HepG2 (cell line): Measurements from ENCODE around the gene SLC7A8. TPM values are rescaled to one million over a fixed set of nuclear protein-coding genes. Genes with fewer than 3 reads are reported as not detected.

Source experiments
- ATF7 ChIP-seq, 2 experiments: fragments of 450-650 bp in 1 of 2; sonication (generic) in 1 of 2; formaldehyde crosslinking in 1 of 2; IDR thresholded peaks; 2 replicates each; pipeline versions ENCODE4 v1.4.0 to v1.6.1; 2016 to 2020; ENCODE audit warnings: antibody characterized with exemption in 1 of 2, mild to moderate bottlenecking in 1 of 2, missing genetic modification reagents in 1 of 2
- ETS1 ChIP-seq: sonication (generic); formaldehyde crosslinking; IDR thresholded peaks from 2 replicates; pipeline ENCODE4 v1.4.0; 2020; ENCODE audit warnings: missing genetic modification reagents
- JUN ChIP-seq: sonication (generic); formaldehyde crosslinking; IDR thresholded peaks from 2 replicates; pipeline ENCODE4 v1.4.0; 2020; ENCODE audit warnings: mild to moderate bottlenecking, missing genetic modification reagents
- KDM4B ChIP-seq: sonication (generic); formaldehyde crosslinking; IDR thresholded peaks from 2 replicates; pipeline ENCODE4 v1.4.0; 2020; ENCODE audit warnings: missing genetic modification reagents
- MAX ChIP-seq: IDR thresholded peaks from 2 replicates; pipeline ENCODE4 v1.6.1; 2012; ENCODE audit warnings: inconsistent platforms
- NFE2L2 ChIP-seq: fragments of 150-350 bp; IDR thresholded peaks from 2 replicates; pipeline ENCODE4 v1.6.1; 2014; ENCODE audit warnings: low read length
- NRL ChIP-seq: sonication (generic); formaldehyde crosslinking; IDR thresholded peaks from 2 replicates; pipeline ENCODE4 v1.5.0; 2020; ENCODE audit warnings: missing genetic modification reagents, mild to moderate bottlenecking, moderate library complexity, borderline replicate concordance
- SSRP1 ChIP-seq: IDR thresholded peaks from 2 replicates; pipeline ENCODE4 v1.6.1; 2016; ENCODE audit warnings: control low read depth
- THRA ChIP-seq: sonication (generic); formaldehyde crosslinking; IDR thresholded peaks from 2 replicates; pipeline ENCODE4 v1.4.0; 2020; ENCODE audit warnings: missing genetic modification reagents, borderline replicate concordance
- ZKSCAN8 ChIP-seq: IDR thresholded peaks from 2 replicates; pipeline ENCODE4 v1.6.1; 2016; ENCODE audit warnings: borderline replicate concordance, missing genetic modification reagents, missing compliant biosample characterization
- ZMYM3 ChIP-seq: sonication (generic); formaldehyde crosslinking; IDR thresholded peaks from 2 replicates; pipeline ENCODE4 v1.5.1; 2020; ENCODE audit warnings: mild to moderate bottlenecking, missing genetic modification reagents
- ZNF138 ChIP-seq: sonication (generic); formaldehyde crosslinking; IDR thresholded peaks from 2 replicates; pipeline ENCODE4 v1.5.0; 2020; ENCODE audit warnings: mild to moderate bottlenecking, low read depth, missing genetic modification reagents
- ZNF160 ChIP-seq: sonication (generic); formaldehyde crosslinking; IDR thresholded peaks from 2 replicates; pipeline ENCODE4 v1.8.0; 2022; ENCODE audit warnings: mild to moderate bottlenecking, inconsistent platforms, missing genetic modification reagents
- ZNF280B ChIP-seq: sonication (generic); formaldehyde crosslinking; IDR thresholded peaks from 2 replicates; pipeline ENCODE4 v1.5.0; 2020; ENCODE audit warnings: missing genetic modification reagents, mild to moderate bottlenecking, borderline replicate concordance
- ZNF354B ChIP-seq: sonication (generic); formaldehyde crosslinking; IDR thresholded peaks from 2 replicates; pipeline ENCODE4 v1.8.0; 2022; ENCODE audit warnings: mild to moderate bottlenecking, missing genetic modification reagents
- ZNF460 ChIP-seq: sonication (generic); formaldehyde crosslinking; IDR thresholded peaks from 2 replicates; pipeline ENCODE4 v1.5.1; 2020; ENCODE audit warnings: missing genetic modification reagents, mild to moderate bottlenecking, borderline replicate concordance
- ZNF687 ChIP-seq: sonication (generic); formaldehyde crosslinking; IDR thresholded peaks from 2 replicates; pipeline ENCODE4 v1.5.1; 2020; ENCODE audit warnings: mild to moderate bottlenecking, missing genetic modification reagents, moderate library complexity
- polyA plus RNA-seq, 8 experiments: library from polyadenylated mRNA; depleted of rRNA in 3 of 8; stranded (reverse) in 7 of 8; unstranded in 1 of 8; fragments of >200 nt; fragmentation: Illumina TruSeq in 4 of 8; extraction: Trizol in 4 of 8; gene quantifications; 2 replicates each; pipeline versions ENCODE4 v1.2.1 to v1.2.3, GENCODE V29; 2011 to 2016; ENCODE audit warnings: low read depth in 4 of 8, missing spikeins in 1 of 8, mixed read lengths in 1 of 8; ENCODE audit not compliant: insufficient read depth in 1 of 8
- total RNA-seq, 5 experiments: library from RNA; depleted of rRNA; stranded (reverse); fragments of >200 nt; fragmentation: Illumina TruSeq; extraction: Trizol; gene quantifications; 2 replicates each; pipeline ENCODE4 v1.2.3, GENCODE V29; 2016; ENCODE audit warnings: low read depth in 1 of 5
- TF ChIP-seq, protein P1 (sequence below): sonication (generic); formaldehyde crosslinking; conservative IDR thresholded peaks from 2 replicates; pipeline ENCODE4 v1.8.0; 2022; ENCODE audit warnings: low read depth, missing genetic modification reagents

Gene SLC7A8
- total and polyA plus RNA-seq, 2 of the 13 experiments (the other 11 are each of a cell fraction or from before 2014, with no cell fraction given), result 0.25 TPM; not detected in 1

DNA sequence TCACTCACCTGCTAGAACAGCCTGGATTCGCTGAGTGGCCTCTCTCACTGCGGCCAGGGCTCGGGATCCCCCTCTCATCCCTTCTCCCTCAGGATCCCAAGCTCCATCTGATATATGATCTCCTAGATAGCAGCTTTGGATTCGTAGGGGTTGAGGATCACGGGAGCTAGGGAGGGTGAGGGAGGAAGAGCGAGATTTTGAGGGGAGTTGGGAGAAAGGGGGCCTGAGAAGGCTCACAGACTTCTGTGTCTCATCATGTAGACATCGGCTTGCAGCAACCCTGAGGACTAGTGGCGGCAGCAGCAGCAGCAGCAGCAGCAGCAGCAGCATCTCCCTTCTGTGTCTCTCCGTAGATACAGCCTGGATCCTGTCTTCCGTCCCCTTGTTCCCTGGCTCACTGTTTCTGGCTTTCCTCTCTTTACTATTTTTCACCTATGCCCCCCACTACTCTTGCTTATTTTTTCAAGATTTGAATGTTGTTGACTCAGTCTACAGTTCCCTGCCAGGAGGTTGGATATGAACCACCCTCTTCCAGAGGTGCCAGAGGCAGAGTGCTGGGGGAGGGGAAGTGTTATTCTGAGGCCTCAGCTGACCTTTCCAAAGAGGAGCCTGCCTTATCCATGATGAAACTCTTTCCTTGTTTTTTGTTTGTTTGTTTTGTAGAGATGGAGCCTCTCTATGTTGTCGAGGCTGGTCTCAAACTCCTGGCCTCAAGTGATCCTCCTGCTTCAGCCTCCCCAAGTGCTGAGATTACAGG is 78.7 kb downstream of the SLC7A8 start, which contains the start of gene CIROP (continued):
- TF ChIP-seq ZNF687 (CRISPR knock-in tag), result peak; percentile 32; the same call in 1 of the 2 replicates
- no peak for TF ChIP-seq NFE2L2
- TF ChIP-seq ATF7 (IDR thresholded peaks at IDR 0.05), result 0 out of 2 replicates have a peak, but pooled peaks have one; percentile 12
- TF ChIP-seq ATF7 (CRISPR knock-in tag; IDR thresholded peaks at IDR 0.05), result no peak
- TF ChIP-seq KDM4B (CRISPR knock-in tag), result no peak
- TF ChIP-seq ZNF354B (CRISPR knock-in tag), result no peak
- TF ChIP-seq ETS1, result no peak
- 0 out of 2 replicates have a peak, but pooled peaks have one; percentile 56 for TF ChIP-seq ZNF280B (CRISPR knock-in tag)
- peak; percentile 68; the same call in 1 of the 2 replicates for TF ChIP-seq ZMYM3 (CRISPR knock-in tag)
- peak; percentile 91; the same call in 1 of the 2 replicates for TF ChIP-seq THRA
- no peak for TF ChIP-seq ZKSCAN8
- TF ChIP-seq SSRP1 (CRISPR knock-in tag), result no peak
- TF ChIP-seq, protein P1, sequence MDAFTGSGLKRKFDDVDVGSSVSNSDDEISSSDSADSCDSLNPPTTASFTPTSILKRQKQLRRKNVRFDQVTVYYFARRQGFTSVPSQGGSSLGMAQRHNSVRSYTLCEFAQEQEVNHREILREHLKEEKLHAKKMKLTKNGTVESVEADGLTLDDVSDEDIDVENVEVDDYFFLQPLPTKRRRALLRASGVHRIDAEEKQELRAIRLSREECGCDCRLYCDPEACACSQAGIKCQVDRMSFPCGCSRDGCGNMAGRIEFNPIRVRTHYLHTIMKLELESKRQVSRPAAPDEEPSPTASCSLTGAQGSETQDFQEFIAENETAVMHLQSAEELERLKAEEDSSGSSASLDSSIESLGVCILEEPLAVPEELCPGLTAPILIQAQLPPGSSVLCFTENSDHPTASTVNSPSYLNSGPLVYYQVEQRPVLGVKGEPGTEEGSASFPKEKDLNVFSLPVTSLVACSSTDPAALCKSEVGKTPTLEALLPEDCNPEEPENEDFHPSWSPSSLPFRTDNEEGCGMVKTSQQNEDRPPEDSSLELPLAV (CRISPR knock-in tag), result no peak
- TF ChIP-seq NRL (CRISPR knock-in tag), result no peak
- TF ChIP-seq MAX, result no peak
- no peak for TF ChIP-seq ZNF138 (CRISPR knock-in tag)
- TF ChIP-seq ZNF160 (CRISPR knock-in tag), result no peak
- no peak for TF ChIP-seq JUN (CRISPR knock-in tag)
- no peak for TF ChIP-seq ZNF460 (CRISPR knock-in tag)
